Testis (tissue), 3 donors: ENCODE results near the gene SKA3. TPM values are rescaled to one million over a fixed set of nuclear protein-coding genes. Genes with fewer than 3 reads are reported as not detected.

Experiments
- DNase-seq: peaks from one replicate; pipeline ENCODE4 v3.0.0-alpha.2; 2019
- H3K27ac ChIP-seq, 2 donors: fragments of 200-600 bp; sonication (generic); one replicate each; pipeline ENCODE4 v1.5.1; 2019
- H3K27me3 ChIP-seq: fragments of 200-600 bp; sonication (generic); one replicate; pipeline ENCODE4 v1.5.1; 2019
- H3K36me3 ChIP-seq: fragments of 200-600 bp; sonication (generic); one replicate; pipeline ENCODE4 v1.5.1; 2017; ENCODE audit warnings: low read depth; ENCODE audit errors: missing control alignments
- H3K4me1 ChIP-seq: fragments of 200-600 bp; sonication (generic); one replicate; pipeline ENCODE4 v1.5.1; 2019
- H3K4me3 ChIP-seq, 2 donors: fragments of 200-600 bp; sonication (generic); one replicate each; pipeline ENCODE4 v1.5.1; 2017 to 2019
- H3K9me3 ChIP-seq: fragments of 200-600 bp; sonication (generic); one replicate; pipeline ENCODE4 v1.5.1; 2017
- POLR2A ChIP-seq: fragments of 450-650 bp; IDR thresholded peaks from one replicate; pipeline ENCODE4 v1.6.1; 2017; ENCODE audit warnings: antibody characterized with exemption, mild to moderate bottlenecking, moderate library complexity
- WGBS, 2 donors: methylation state at CpG; one replicate each; pipeline ENCODE4 v1.1.5; 2018; 5-methylcytosine and 5-hydroxymethylcytosine counted together
- intact Hi-C: fragments of 100-400 bp; cut with DNase I; formaldehyde crosslinking; loops from one replicate; pipeline ENCODE4 v1.15.1; 2023; ENCODE audit warnings: low total_unique reads
- polyA plus RNA-seq: library from polyadenylated mRNA; stranded (reverse); fragments of 350-450 nt; fragmentation: Illumina TruSeq; extraction: RNeasy Lipid Tissue Mini Kit (QIAGEN cat#74804); gene quantifications from one replicate; pipeline ENCODE4 v1.2.3, GENCODE V29; 2014; ENCODE audit warnings: low read depth, low replicate concordance; ENCODE audit not compliant: insufficient read depth
- total RNA-seq, 2 donors: library from RNA; depleted of rRNA; stranded (reverse); fragments of >200 nt; gene quantifications; one replicate each; pipeline ENCODE4 v1.2.3, GENCODE V29; 2016
- TF ChIP-seq, protein P1 (sequence below), 3 experiments: fragments of 450-650 bp in 2 of 3; fragments of 200-600 bp in 1 of 3; sonication (generic) in 1 of 3; IDR thresholded peaks; one replicate each; pipeline ENCODE4 v1.5.1; 2016 to 2019; ENCODE audit warnings: antibody characterized with exemption in 3 of 3, mild to moderate bottlenecking in 2 of 3, moderate library complexity in 1 of 3

SKA3 gene
- total and polyA plus RNA-seq, 3 donors from 2014 or later, result 8.1 to 11.7 (median 8.7) TPM

DNA sequence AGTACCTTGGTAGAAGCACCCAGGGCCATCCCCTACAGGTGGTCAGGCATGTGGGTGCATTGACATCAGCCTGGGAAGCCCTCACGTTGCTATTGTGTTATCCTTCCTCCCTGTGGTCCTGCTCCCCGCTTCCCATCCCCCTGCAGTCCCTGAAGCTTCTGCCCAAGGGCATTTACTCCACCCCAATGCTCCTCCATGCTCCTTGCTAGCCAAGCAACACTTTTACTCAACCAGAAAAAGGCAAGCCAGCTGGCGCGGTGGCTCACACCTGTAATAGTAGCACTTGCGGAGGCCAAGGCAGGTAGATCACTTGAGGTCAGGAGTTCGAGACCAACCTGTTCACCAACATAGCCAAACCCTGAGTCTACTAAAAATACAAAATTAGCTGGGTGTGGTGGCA, 60.2 kb downstream of the SKA3 start:
- TF ChIP-seq, protein P1, sequence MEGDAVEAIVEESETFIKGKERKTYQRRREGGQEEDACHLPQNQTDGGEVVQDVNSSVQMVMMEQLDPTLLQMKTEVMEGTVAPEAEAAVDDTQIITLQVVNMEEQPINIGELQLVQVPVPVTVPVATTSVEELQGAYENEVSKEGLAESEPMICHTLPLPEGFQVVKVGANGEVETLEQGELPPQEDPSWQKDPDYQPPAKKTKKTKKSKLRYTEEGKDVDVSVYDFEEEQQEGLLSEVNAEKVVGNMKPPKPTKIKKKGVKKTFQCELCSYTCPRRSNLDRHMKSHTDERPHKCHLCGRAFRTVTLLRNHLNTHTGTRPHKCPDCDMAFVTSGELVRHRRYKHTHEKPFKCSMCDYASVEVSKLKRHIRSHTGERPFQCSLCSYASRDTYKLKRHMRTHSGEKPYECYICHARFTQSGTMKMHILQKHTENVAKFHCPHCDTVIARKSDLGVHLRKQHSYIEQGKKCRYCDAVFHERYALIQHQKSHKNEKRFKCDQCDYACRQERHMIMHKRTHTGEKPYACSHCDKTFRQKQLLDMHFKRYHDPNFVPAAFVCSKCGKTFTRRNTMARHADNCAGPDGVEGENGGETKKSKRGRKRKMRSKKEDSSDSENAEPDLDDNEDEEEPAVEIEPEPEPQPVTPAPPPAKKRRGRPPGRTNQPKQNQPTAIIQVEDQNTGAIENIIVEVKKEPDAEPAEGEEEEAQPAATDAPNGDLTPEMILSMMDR (IDR thresholded peaks at IDR 0.05), result no peak
- TF ChIP-seq POLR2A, result no peak
- Histone ChIP-seq H3K4me1 (no peaks in the 10 kb centered on the region), H3K27ac (no peak overlapping the region), H3K9me3 (no peaks in the 10 kb centered on the region), H3K27me3 (no peaks in the 10 kb centered on the region), H3K36me3 (no peaks in the 10 kb centered on the region), H3K4me3 (no peak overlapping the region)
- intact Hi-C loops, result no loop called here
- WGBS, 2 donors, result 85 to 89% methylated on average over 6 of the region's 6 CpGs
- DNase-seq, result no peak

DNA sequence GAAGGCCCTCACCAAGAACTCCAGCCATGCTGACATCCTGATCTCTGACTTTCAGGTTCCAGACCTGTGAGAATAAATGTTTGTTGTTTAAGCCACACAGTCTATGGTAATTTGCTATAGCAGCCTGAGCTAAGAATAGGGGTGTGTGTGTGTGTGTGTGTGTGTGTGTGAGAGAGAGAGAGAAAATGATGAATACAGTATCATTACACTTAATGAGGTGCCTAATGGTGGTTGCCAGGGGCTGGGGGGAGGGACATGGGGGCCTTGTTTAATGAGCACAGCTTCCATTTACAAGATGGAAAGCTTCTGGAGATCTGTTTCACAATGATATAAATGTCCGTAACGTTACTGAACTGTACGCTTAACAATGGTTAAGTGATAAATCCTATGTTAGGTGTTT, 61.1 kb downstream of the SKA3 start:
- no peaks in the 10 kb centered on the region for H3K27me3 ChIP-seq
- DNase-seq, result no peak
- no peak overlapping the region for H3K27ac ChIP-seq
- H3K36me3 ChIP-seq, result no peaks in the 10 kb centered on the region
- H3K4me3 ChIP-seq, result no peak overlapping the region
- no peaks in the 10 kb centered on the region for H3K9me3 ChIP-seq
- H3K4me1 ChIP-seq, result no peaks in the 10 kb centered on the region
- TF ChIP-seq POLR2A, result no peak
- TF ChIP-seq, protein P1 (IDR thresholded peaks at IDR 0.05), result no peak
- intact Hi-C loops, result no loop called here
- WGBS, 2 donors, result 78 to 93% methylated on average over 3 of the region's 3 CpGs

DNA sequence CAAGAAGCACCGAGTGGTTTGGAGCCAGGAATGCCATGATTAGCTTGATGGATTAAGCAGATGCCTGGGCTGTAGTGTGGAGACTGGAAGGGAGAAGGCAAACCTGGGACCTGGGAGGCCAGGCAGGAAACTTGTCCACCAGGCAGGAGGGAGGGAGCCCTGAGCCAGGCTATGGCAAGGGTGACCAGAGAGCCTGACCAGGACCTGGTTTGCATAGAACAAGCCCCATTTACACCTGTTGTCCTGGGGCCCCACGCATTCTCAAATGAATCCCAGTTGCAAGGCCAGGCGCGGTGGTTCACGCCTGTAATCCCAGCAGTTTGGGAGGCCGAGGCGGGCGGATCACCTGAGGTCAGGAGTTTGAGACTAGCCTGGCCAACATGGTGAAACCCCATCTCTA, 64.8 kb downstream of the SKA3 start:
- H3K36me3 ChIP-seq, result no peaks in the 10 kb centered on the region
- no peak for DNase-seq
- H3K4me3 ChIP-seq, result no peak overlapping the region
- no peaks in the 10 kb centered on the region for H3K9me3 ChIP-seq
- no peak for TF ChIP-seq POLR2A
- TF ChIP-seq, protein P1 (IDR thresholded peaks at IDR 0.05), result no peak
- WGBS, 2 donors, result 85 to 86% methylated on average over 8 of the region's 8 CpGs
- intact Hi-C loops, result no loop called here
- H3K27ac ChIP-seq, result no peak overlapping the region
- H3K27me3 ChIP-seq, result no peaks in the 10 kb centered on the region
- no peaks in the 10 kb centered on the region for H3K4me1 ChIP-seq

DNA sequence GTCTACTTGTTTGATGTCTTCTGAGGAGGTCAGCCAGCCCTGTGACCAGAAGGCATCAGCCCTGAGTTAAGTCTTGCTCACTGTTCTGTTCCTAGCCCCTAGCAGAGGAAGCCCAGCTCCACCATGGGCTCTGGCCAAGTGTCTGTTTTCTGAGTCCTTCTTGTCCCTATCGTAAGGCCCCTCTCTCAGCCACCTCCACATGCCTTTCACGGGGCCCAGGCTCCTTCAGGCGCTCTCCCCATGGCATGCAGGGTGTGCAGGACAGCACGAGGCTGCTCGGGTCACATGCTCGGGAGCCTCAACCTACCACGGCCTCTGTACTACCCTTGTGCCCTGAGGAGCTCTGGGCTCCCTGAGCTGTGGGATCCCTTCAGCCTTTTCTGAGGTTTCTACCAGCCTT, 67.2 kb downstream of the SKA3 start:
- DNase-seq, result no peak
- Histone ChIP-seq H3K36me3 (no peaks in the 10 kb centered on the region), H3K4me3 (no peak overlapping the region), H3K27ac (no peak overlapping the region), H3K9me3 (no peaks in the 10 kb centered on the region), H3K27me3 (no peaks in the 10 kb centered on the region), H3K4me1 (no peaks in the 10 kb centered on the region)
- intact Hi-C loops, result no loop called here
- WGBS, 2 donors, result 80 to 90% methylated on average over 6 to 7 of the region's 7 CpGs
- TF ChIP-seq, protein P1 (IDR thresholded peaks at IDR 0.05), result no peak
- no peak for TF ChIP-seq POLR2A

DNA sequence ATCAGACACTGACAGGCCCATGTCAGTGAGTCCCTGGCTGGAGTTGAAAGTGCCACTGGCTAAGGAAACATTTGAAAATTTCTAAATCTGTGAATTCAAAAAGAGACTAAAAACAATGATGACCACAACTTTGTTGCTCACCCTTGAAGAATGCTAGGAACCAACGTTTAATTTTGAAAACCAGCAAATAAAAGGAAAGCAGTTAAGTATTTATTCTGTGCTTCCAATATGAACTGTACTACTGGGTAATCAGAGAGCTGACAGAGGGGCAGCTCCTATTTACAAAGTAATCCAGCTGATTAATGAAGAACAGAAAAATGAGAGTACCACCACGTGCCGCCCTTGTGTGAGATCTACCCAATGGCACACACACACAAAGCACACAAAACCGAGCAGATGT, 70.3 kb downstream of the SKA3 start:
- no peak for DNase-seq
- H3K36me3 ChIP-seq, result no peaks in the 10 kb centered on the region
- H3K27ac ChIP-seq, result no peak overlapping the region
- H3K9me3 ChIP-seq, result no peaks in the 10 kb centered on the region
- no peaks in the 10 kb centered on the region for H3K27me3 ChIP-seq
- WGBS, 2 donors, result 71% methylated on average over 4 of the region's 4 CpGs
- intact Hi-C loops, result no loop called here
- H3K4me1 ChIP-seq, result no peaks in the 10 kb centered on the region
- TF ChIP-seq POLR2A, result no peak
- TF ChIP-seq, protein P1 (IDR thresholded peaks at IDR 0.05), result no peak
- no peak overlapping the region for H3K4me3 ChIP-seq
